Panc1 (cell line): Measurements from ENCODE around the gene UBAP2L.

Source experiments
- CTCF ChIP-seq: fragments of 450-650 bp; IDR thresholded peaks from 2 replicates; pipeline ENCODE4 v1.5.1; 2017; ENCODE audit warnings: mild to moderate bottlenecking
- POLR2AphosphoS5 ChIP-seq: IDR thresholded peaks from 2 replicates; pipeline ENCODE4 v1.6.1; 2012; ENCODE audit warnings: mild to moderate bottlenecking, low read depth, low read length, moderate library complexity
- SIN3A ChIP-seq: IDR thresholded peaks from 2 replicates; pipeline ENCODE4 v1.6.1; 2012; ENCODE audit warnings: low read depth, mild to moderate bottlenecking, low read length, moderate library complexity, borderline replicate concordance; ENCODE audit not compliant: insufficient read depth
- TCF7L2 ChIP-seq: IDR thresholded peaks from 2 replicates; pipeline ENCODE4 v1.6.1; 2011; ENCODE audit warnings: mild to moderate bottlenecking, low read depth, low read length, inconsistent platforms
- TF ChIP-seq, protein P1 (sequence below), 2 experiments: IDR thresholded peaks; 2 replicates each; pipeline ENCODE4 v1.6.1; 2011 to 2012; ENCODE audit warnings: low read depth in 2 of 2, control low read depth in 1 of 2, low read length in 1 of 2, mild to moderate bottlenecking in 1 of 2, moderate library complexity in 1 of 2; ENCODE audit not compliant: insufficient read depth in 1 of 2

- TF ChIP-seq, protein P1, sequence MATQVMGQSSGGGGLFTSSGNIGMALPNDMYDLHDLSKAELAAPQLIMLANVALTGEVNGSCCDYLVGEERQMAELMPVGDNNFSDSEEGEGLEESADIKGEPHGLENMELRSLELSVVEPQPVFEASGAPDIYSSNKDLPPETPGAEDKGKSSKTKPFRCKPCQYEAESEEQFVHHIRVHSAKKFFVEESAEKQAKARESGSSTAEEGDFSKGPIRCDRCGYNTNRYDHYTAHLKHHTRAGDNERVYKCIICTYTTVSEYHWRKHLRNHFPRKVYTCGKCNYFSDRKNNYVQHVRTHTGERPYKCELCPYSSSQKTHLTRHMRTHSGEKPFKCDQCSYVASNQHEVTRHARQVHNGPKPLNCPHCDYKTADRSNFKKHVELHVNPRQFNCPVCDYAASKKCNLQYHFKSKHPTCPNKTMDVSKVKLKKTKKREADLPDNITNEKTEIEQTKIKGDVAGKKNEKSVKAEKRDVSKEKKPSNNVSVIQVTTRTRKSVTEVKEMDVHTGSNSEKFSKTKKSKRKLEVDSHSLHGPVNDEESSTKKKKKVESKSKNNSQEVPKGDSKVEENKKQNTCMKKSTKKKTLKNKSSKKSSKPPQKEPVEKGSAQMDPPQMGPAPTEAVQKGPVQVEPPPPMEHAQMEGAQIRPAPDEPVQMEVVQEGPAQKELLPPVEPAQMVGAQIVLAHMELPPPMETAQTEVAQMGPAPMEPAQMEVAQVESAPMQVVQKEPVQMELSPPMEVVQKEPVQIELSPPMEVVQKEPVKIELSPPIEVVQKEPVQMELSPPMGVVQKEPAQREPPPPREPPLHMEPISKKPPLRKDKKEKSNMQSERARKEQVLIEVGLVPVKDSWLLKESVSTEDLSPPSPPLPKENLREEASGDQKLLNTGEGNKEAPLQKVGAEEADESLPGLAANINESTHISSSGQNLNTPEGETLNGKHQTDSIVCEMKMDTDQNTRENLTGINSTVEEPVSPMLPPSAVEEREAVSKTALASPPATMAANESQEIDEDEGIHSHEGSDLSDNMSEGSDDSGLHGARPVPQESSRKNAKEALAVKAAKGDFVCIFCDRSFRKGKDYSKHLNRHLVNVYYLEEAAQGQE (IDR thresholded peaks at IDR 0.05; ENCODE audit: insufficient read depth in 1 of 2, low read depth in 2 of 2, low read length in 1 of 2), result no peak
- no peak for TF ChIP-seq CTCF
- TF ChIP-seq POLR2AphosphoS5, result no peak; the same call in 1 of the 2 replicates
- TF ChIP-seq TCF7L2, result no peak
- TF ChIP-seq SIN3A, result no peak
Measured at GRCh38 chr1:154263465-154264332, 42.9 kb downstream of the UBAP2L start.
